Measurements from ENCODE around the gene EPS8L2.
"Not testable (repeated sequence)": the region's sequence is repeated elsewhere in the genome, so short reads cannot be mapped to it uniquely, and the experiment has no call there.

EPS8L2 gene

DNA sequence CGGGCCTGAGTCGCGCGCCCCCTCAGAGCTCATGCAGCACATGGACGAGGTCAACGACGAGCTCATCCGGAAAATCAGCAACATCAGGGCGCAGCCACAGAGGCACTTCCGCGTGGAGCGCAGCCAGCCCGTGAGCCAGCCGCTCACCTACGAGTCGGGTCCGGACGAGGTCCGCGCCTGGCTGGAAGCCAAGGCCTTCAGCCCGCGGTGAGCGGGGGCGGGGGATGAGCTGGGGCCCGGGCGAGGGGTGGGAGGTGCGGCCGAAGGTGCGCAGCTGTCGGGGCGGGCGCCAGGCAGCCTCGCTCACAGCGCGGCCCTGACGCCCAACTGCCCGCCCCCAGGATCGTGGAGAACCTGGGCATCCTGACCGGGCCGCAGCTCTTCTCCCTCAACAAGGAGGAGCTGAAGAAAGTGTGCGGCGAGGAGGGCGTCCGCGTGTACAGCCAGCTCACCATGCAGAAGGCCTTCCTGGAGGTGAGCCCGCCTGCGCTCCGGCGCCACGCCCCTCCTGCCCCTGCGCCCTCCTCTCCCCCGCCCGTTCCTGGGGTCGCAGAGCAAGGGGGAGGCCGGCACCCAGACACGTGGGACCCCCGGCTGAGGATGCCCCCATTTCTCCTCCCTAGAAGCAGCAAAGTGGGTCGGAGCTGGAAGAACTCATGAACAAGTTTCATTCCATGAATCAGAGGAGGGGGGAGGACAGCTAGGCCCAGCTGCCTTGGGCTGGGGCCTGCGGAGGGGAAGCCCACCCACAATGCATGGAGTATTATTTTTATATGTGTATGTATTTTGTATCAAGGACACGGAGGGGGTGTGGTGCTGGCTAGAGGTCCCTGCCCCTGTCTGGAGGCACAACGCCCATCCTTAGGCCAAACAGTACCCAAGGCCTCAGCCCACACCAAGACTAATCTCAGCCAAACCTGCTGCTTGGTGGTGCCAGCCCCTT is 20.5 kb downstream of the EPS8L2 start:
- no peak for DNase-seq

DNA sequence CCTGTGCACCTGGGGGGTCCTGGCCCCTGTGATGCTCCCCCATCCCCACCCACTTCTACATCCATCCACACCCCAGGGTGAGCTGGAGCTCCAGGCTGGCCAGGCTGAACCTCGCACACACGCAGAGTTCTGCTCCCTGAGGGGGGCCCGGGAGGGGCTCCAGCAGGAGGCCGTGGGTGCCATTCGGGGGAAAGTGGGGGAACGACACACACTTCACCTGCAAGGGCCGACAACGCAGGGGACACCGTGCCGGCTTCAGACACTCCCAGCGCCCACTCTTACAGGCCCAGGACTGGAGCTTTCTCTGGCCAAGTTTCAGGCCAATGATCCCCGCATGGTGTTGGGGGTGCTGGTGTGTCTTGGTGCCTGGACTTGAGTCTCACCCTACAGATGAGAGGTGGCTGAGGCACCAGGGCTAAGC is 21.3 kb downstream of the EPS8L2 start:
- DNase-seq: no peak

GRCh38 chr11:727859-728748 is 22.1 kb downstream of the EPS8L2 start:
- DNase-seq: peak; percentile 76

DNA sequence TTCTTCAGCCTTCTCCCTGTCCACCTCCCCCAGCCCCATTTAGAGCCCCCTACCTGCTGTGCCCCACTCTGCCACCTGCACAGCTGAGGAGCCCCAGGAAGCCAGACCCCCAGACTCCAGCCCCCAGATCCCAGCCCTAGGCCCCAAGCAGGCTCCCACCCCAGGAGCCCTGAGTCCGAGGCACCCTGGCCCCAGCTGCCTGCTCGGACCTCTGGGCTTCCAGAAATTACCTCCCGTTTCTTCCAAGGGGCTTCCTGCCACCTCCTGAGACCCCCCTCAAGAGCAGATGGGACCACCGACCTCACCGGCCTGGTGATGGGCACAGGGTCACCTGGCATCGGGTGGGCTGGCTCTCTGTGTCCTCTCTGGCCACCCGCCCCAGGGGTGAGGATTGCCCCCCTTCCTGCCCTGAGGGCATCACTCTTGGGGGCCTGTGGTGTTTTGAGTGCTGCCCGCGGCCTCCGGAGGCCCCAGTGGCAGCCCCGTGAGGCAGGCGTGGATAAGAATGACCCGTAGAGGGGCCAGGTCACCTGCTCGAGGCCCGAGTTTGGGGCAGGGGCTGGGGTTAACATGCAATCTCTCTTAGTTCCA is 23.0 kb downstream of the EPS8L2 start:
- DNase-seq: no peak

DNA sequence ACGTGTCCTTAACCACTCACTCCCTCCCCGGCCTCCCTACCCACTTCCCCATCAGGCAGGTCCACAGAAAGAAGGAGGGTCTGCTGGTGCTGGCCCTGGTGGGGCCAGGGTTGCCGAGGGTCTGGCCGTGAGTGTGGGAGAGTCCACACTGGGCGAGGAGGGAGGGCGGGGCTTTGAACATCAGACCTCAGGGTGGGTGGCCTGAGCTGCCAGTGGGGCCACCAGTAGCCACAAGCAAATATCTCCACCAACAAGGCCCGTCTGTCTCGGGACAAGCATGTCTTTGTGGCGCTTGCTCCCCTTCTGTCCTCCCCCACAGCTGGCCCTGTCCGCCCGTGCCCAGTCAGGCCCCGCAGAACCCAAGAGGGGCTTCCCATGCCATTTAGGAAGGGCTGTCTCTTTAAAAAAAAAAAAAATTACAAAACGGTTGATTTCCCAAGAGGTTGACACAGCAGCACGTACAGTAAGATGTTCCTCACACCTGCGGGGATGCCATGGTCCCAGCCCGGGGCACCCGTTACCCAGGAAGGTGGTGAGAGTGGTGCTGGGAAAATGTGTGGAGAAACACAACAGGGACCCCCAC is 23.6 kb downstream of the EPS8L2 start:
- DNase-seq: no peak

GRCh38 chr11:733072-733471 is 27.0 kb downstream of the EPS8L2 start:
- no peak for DNase-seq

DNA sequence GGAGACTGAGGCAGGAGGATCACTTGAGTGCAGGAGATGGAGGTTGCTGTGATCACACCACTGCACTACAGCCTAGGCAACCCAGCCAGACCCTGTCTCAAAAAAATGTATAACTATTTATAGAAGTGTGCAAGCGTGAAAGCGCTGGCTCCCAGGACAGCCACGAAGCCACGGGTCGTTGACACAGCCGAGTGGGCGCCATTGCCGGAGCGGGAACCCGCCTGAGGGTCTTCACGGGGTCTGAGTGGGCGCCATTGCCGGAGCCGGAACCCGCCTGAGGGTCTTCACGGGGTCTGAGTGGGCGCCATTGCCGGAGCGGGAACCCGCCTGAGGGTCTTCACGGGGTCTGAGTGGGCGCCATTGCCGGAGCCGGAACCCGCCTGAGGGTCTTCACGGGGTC is 28.5 kb downstream of the EPS8L2 start:
- DNase-seq: not testable (repeated sequence)

- no peak for DNase-seq
Measured at GRCh38 chr11:737366-737765, 31.3 kb downstream of the EPS8L2 start.

- DNase-seq: not testable (repeated sequence)
Measured at GRCh38 chr11:737899-738298, 31.9 kb downstream of the EPS8L2 start.

GRCh38 chr11:742156-742546 is 36.1 kb downstream of the EPS8L2 start:
- DNase-seq: no peak

DNA sequence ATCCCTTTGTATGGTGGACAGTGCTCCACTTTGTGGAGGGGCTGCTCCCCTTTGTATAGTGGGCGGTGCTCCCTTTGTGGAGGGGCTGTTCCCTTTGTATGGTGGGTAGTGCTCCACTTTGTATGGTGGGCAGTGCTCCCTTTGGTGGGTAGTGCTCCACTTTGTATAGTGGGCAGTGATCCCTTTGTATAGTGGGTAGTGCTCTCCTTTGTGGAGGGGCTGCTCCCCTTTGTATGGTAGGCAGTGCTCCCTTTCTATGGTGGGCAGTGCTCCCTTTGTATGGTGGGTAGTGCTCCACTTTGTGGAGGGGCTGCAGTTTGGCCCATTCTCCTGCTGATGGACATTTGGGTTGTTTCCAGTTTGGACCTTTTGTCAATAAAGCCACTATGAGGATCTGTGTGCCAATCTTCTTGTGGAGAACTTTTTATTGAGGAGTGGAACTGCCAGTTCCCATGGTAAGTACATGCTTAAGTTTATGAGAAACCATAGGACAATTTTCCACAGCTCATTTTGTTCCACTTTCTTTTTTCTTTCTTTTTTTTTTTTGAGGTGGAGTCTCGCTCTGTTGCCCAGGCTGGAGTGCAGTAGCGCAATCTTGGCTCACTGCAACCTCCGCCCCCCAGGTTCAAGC is 36.7 kb downstream of the EPS8L2 start:
- no peak for DNase-seq

- DNase-seq: no peak
Measured at GRCh38 chr11:745428-745827, 39.4 kb downstream of the EPS8L2 start.

DNA sequence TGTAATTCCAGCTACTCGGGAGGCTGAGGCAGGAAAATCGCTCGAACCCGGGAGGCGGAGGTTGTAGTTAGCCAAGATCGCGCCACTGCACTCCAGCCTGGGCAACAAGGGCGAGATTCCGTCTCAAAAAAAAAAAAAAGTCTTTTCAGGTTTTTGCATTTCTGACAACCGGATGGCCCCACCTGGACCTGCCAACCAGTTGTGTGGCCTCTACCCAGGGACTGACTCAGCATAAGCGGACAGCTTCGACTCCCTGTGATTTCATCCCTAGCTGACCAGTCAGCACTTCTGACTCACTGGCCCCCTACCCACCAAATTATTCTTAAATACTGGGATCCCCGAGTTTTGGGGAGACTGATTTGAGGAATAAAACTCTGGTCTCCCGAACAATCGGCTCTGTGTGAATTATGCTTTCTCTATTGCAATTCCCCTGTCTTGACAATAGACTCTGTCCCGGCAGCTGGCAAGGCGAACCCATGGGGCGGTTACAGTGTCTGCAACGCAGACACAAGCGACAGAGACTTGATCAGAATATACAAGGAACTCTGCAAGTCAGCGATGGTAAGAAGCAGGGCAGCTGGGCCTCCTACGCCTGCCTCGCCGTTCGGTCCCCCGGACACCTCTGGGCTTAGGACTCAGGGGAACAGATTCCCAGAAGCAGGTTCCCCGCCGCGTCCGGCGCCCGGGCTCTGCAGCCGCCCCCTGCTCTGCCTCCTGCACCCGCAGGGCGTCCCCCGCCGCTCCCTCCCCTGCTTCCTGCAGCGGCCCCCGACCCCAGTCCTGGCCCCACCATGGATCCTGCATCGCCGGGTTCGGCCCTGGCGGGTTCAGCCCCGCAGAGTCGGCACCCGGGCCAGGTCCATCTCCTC is 40.5 kb downstream of the EPS8L2 start:
- peak; percentile 28 for DNase-seq

- peak; percentile 65 for DNase-seq
Measured at GRCh38 chr11:747158-748006, 41.4 kb downstream of the EPS8L2 start, which contains the start of gene TALDO1. TSS of gene TALDO1 (plus strand) at chr11:747464. CDS start at chr11:747482, 18 bp downstream.

DNA sequence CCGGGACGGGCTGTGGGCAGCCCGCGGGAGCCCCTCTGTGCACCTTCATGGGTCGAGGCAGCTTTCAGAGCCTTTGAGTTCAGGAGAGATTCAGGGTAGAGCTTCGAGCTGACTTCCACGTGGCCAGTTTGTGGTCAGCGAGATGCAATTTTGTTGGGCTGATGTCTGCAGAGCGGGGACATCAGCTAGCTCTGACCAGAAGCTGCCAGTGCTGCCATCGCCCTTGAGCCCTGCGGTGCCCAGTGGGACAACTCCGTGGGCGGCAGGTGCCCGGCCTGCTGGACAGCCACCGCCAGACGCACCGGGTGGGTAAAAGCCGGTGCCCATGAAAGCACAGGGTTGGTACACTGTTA is 42.0 kb downstream of the EPS8L2 start:
- no peak for DNase-seq

GRCh38 chr11:749731-750130 is 43.7 kb downstream of the EPS8L2 start:
- DNase-seq: no peak

DNA sequence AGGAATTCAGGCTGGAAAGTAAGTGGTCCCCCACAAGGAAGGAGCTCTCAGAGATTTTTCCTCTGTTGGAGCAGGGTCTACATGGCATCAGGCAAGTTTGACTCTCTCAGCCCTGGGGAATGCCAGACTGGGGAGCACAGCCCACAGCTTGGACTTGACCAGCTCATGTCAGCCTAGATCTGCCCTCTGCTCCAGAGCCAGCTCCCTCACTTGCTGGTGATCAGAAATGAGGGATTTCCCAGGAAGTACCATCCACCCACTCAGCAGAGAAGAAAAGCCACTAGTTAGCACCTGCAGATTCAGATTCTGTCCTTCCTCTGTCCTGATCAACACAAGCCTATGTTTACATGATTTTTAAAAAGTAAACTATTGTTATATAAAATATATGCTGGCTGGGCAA is 54.2 kb downstream of the EPS8L2 start:
- DNase-seq: no peak

DNA sequence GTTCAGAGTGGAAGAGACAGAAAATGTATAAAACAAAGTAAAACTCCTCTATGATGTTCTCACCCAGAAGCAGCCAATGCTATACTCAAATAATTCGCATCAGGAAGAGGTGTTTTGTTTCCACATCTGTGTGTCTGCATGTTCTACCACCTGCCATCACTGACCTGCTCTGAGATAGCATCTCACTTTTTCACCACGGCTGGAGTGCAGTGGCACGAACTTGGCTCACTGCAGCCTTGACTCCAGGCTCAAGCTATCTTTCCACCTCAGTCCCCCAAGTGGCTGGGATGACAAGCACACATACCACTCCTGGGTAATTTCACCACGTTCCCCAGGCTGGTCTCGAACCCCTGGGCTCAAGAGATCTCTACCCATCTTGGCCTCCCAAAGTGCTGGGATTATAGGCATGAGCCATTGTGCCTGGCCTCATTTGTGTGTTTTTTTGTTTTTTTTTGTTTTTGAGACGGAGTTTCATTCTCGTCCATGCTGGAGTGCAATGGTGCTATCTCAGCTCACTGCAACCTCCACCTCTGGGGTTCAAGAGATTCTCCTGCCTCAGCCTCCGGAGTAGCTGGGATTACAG is 55.6 kb downstream of the EPS8L2 start:
- DNase-seq: no peak

GRCh38 chr11:762421-763072 is 56.5 kb downstream of the EPS8L2 start:
- no peak for DNase-seq
